ENCODE results near the gene LMX1B. TPM values are rescaled to one million over a fixed set of nuclear protein-coding genes. Genes with fewer than 3 reads are reported as not detected.
A peak's percentile ranks its signal among the peaks of the same experiment; 100 is the strongest.

Gene LMX1B
- total RNA-seq, 2 donors from 2014 or later: not detected

GRCh38 chr9:126621919-126622735, 8.4 kb downstream of the LMX1B start:
- Mint-ChIP-seq H3K27ac (no peak overlapping the region), H3K36me3 (peaks cover 0 to 5% of the 10 kb centered on the region in 2 donors), H3K9me3 (no peaks in the 10 kb centered on the region)
- DNase-seq (ENCODE audit: low spot score in 2 of 2): no peak
- no peak for ATAC-seq

- ATAC-seq (no peak), DNase-seq (ENCODE audit: low spot score in 2 of 2) (no peak)
- H3K27ac Mint-ChIP-seq: no peak overlapping the region
- peaks cover 0 to 5% of the 10 kb centered on the region in 2 donors for H3K36me3 Mint-ChIP-seq
- H3K9me3 Mint-ChIP-seq: no peaks in the 10 kb centered on the region
These were observed 9.6 kb downstream of the LMX1B start for GRCh38 chr9:126623314-126623666.

- no peak for DNase-seq (ENCODE audit: low spot score in 2 of 2)
- peaks cover 0 to 5% of the 10 kb centered on the region in 2 donors for H3K36me3 Mint-ChIP-seq
- no peak for ATAC-seq
- no peak overlapping the region for H3K27ac Mint-ChIP-seq
- no peaks in the 10 kb centered on the region for H3K9me3 Mint-ChIP-seq
These were observed 10.1 kb downstream of the LMX1B start for GRCh38 chr9:126623667-126624478.

- ATAC-seq (no peak), DNase-seq (ENCODE audit: low spot score in 2 of 2) (no peak)
- no peaks in the 10 kb centered on the region for H3K9me3 Mint-ChIP-seq
These were observed 10.7 kb downstream of the LMX1B start for GRCh38 chr9:126624479-126624826.

GRCh38 chr9:126624912-126625311, 11.2 kb downstream of the LMX1B start:
- DNase-seq (ENCODE audit: low spot score in 2 of 2) (no peak), ATAC-seq (no peak)
- Mint-ChIP-seq H3K36me3 (peaks cover 0 to 5% of the 10 kb centered on the region in 2 donors), H3K27ac (no peak overlapping the region), H3K9me3 (no peaks in the 10 kb centered on the region)

More at GRCh38 chr9:126624479-126624826, 10.7 kb downstream of the LMX1B start:
- peaks cover 0 to 5% of the 10 kb centered on the region in 2 donors for H3K36me3 Mint-ChIP-seq
- H3K27ac Mint-ChIP-seq: no peak overlapping the region

- peaks cover 0 to 5% of the 10 kb centered on the region in 2 donors for H3K36me3 Mint-ChIP-seq
- DNase-seq (ENCODE audit: low spot score in 2 of 2) (no peak), ATAC-seq (peak in 1 of 2 donors; percentile 36)
- H3K27ac Mint-ChIP-seq: no peak overlapping the region
- no peaks in the 10 kb centered on the region for H3K9me3 Mint-ChIP-seq
These were observed 11.8 kb downstream of the LMX1B start for GRCh38 chr9:126625329-126626126.

GRCh38 chr9:126626127-126626925, 12.6 kb downstream of the LMX1B start:
- H3K9me3 Mint-ChIP-seq: no peaks in the 10 kb centered on the region
- no peak overlapping the region for H3K27ac Mint-ChIP-seq
- ATAC-seq: peak in 1 of 2 donors; percentile 47
- peaks cover 0 to 5% of the 10 kb centered on the region in 2 donors for H3K36me3 Mint-ChIP-seq
- no peak for DNase-seq (ENCODE audit: low spot score in 2 of 2)

- ATAC-seq (no peak), DNase-seq (ENCODE audit: low spot score in 2 of 2) (no peak)
- Mint-ChIP-seq H3K27ac (no peak overlapping the region), H3K36me3 (peaks cover 0 to 5% of the 10 kb centered on the region in 2 donors), H3K9me3 (no peaks in the 10 kb centered on the region)
These were observed 13.2 kb downstream of the LMX1B start for GRCh38 chr9:126626926-126627233.

- H3K27ac Mint-ChIP-seq: no peak overlapping the region
- H3K9me3 Mint-ChIP-seq: no peaks in the 10 kb centered on the region
- DNase-seq (ENCODE audit: low spot score in 2 of 2) (no peak), ATAC-seq (no peak)
- H3K36me3 Mint-ChIP-seq: peaks cover 0 to 5% of the 10 kb centered on the region in 2 donors
These were observed 14.4 kb downstream of the LMX1B start for GRCh38 chr9:126628146-126628545.

GRCh38 chr9:126628969-126629674, 15.4 kb downstream of the LMX1B start:
- Mint-ChIP-seq H3K27ac (no peak overlapping the region), H3K9me3 (no peaks in the 10 kb centered on the region), H3K36me3 (peaks cover 0 to 5% of the 10 kb centered on the region in 2 donors)
- DNase-seq (ENCODE audit: low spot score in 2 of 2): no peak
- ATAC-seq: no peak

- H3K36me3 Mint-ChIP-seq: peaks cover 0 to 5% of the 10 kb centered on the region in 2 donors
- DNase-seq (ENCODE audit: low spot score in 2 of 2) (no peak), ATAC-seq (peak in 1 of 2 donors; percentile 32)
- no peak overlapping the region for H3K27ac Mint-ChIP-seq
- H3K9me3 Mint-ChIP-seq: no peaks in the 10 kb centered on the region
These were observed 16.9 kb downstream of the LMX1B start for GRCh38 chr9:126630458-126631237.

GRCh38 chr9:126631254-126631653, 17.5 kb downstream of the LMX1B start:
- Mint-ChIP-seq H3K36me3 (peaks cover 0 to under 1% of the 10 kb centered on the region in 2 donors), H3K9me3 (no peaks in the 10 kb centered on the region), H3K27ac (no peak overlapping the region)
- DNase-seq (ENCODE audit: low spot score in 2 of 2): no peak
- ATAC-seq: no peak

- H3K9me3 Mint-ChIP-seq: no peaks in the 10 kb centered on the region
- no peak for DNase-seq (ENCODE audit: low spot score in 2 of 2)
- H3K36me3 Mint-ChIP-seq: no peaks in the 10 kb centered on the region
- H3K27ac Mint-ChIP-seq: no peak overlapping the region
- no peak for ATAC-seq
These were observed 20.3 kb downstream of the LMX1B start for GRCh38 chr9:126633881-126634558.

GRCh38 chr9:126635061-126635460, 21.3 kb downstream of the LMX1B start:
- Mint-ChIP-seq H3K9me3 (no peaks in the 10 kb centered on the region), H3K36me3 (no peaks in the 10 kb centered on the region), H3K27ac (no peak overlapping the region)
- DNase-seq (ENCODE audit: low spot score in 2 of 2) (no peak), ATAC-seq (no peak)

Measured in activated naive CD4-positive, alpha-beta T cell treated with anti-CD3 and anti-CD28 coated beads, Interleukin-2, amount 50 U/mL, for 72 hours (primary cell).